Measurements from ENCODE around the gene FYN.

FYN gene

GRCh38 chr6:111720931-111721496 is 152.2 kb downstream of the FYN start:
- no peak for DNase-seq

- no peak for DNase-seq
These were observed 154.3 kb downstream of the FYN start for GRCh38 chr6:111718990-111719389.

GRCh38 chr6:111718326-111718725 is 154.9 kb downstream of the FYN start:
- DNase-seq = no peak

GRCh38 chr6:111717621-111718020 is 155.6 kb downstream of the FYN start:
- no peak for DNase-seq

GRCh38 chr6:111716325-111716724 is 156.9 kb downstream of the FYN start:
- no peak for DNase-seq

- DNase-seq = peak; percentile 34 to 45
These were observed 157.9 kb downstream of the FYN start for GRCh38 chr6:111715321-111715720.

- no peak for DNase-seq
These were observed 158.6 kb downstream of the FYN start for GRCh38 chr6:111714416-111715270.

- DNase-seq = no peak
These were observed 159.4 kb downstream of the FYN start for GRCh38 chr6:111713811-111714210.

GRCh38 chr6:111713236-111713635 is 160.0 kb downstream of the FYN start:
- DNase-seq = no peak

GRCh38 chr6:111711984-111712752 is 161.1 kb downstream of the FYN start:
- no peak for DNase-seq

GRCh38 chr6:111711476-111711875 is 161.8 kb downstream of the FYN start:
- DNase-seq = no peak

- no peak for DNase-seq
These were observed 162.3 kb downstream of the FYN start for GRCh38 chr6:111710911-111711310.

GRCh38 chr6:111710439-111710838 is 162.8 kb downstream of the FYN start:
- no peak for DNase-seq

GRCh38 chr6:111709615-111710398 is 163.4 kb downstream of the FYN start:
- DNase-seq = peak; percentile 56 to 61

- DNase-seq = no peak
These were observed 164.1 kb downstream of the FYN start for GRCh38 chr6:111709201-111709600.

GRCh38 chr6:111707773-111708172 is 165.5 kb downstream of the FYN start:
- no peak for DNase-seq

GRCh38 chr6:111706841-111707391 is 166.3 kb downstream of the FYN start:
- no peak for DNase-seq

GRCh38 chr6:111703723-111704122 is 169.5 kb downstream of the FYN start:
- no peak for DNase-seq

GRCh38 chr6:111702268-111702667 is 171.0 kb downstream of the FYN start:
- DNase-seq = no peak

GRCh38 chr6:111701146-111701545 is 172.1 kb downstream of the FYN start:
- DNase-seq = no peak

GRCh38 chr6:111700135-111700690 is 173.0 kb downstream of the FYN start:
- DNase-seq = no peak

GRCh38 chr6:111699123-111699522 is 174.1 kb downstream of the FYN start:
- DNase-seq = no peak
